MCF 10A (cell line): Measurements from ENCODE around the gene ANKRD23. TPM values are rescaled to one million over a fixed set of nuclear protein-coding genes. Genes with fewer than 3 reads are reported as not detected.
"Not testable (repeated sequence)": the region's sequence is repeated elsewhere in the genome, so short reads cannot be mapped to it uniquely, and the experiment has no call there.

Experiments
- BruUV-seq: library from RNA; stranded (reverse); fragments of 400-500 nt; replicated peaks from 2 replicates; lab custom pipeline; 2021; lab: Mats Ljungman, UMichigan
- CTCF ChIA-PET: fragments of 300-600 bp; sonication (Branson Sonifier 250); formaldehyde crosslinking; extraction: SDS; loops from one replicate; lab custom pipeline; 2021; ENCODE audit warnings: antibody characterized with exemption, inconsistent platforms; lab: Yijun Ruan, JAX
- POLR2A ChIA-PET: fragments of 300-600, 350-650 bp; sonication (Branson Sonifier 250); formaldehyde crosslinking; extraction: SDS; loops from one replicate; lab custom pipeline; 2020; ENCODE audit warnings: antibody characterized with exemption, inconsistent platforms; lab: Yijun Ruan, JAX
- DNase-seq: peaks from one replicate; pipeline ENCODE4 v3.0.0-alpha.2; 2018; ENCODE audit not compliant: unreplicated experiment
- H3K27ac Mint-ChIP-seq: one replicate; pipeline ENCODE4 v1.8.0; 2022; ENCODE audit warnings: mild to moderate bottlenecking, low read depth, mixed read lengths; ENCODE audit not compliant: unreplicated experiment
- H3K27me3 Mint-ChIP-seq: one replicate; pipeline ENCODE4 v1.8.0; 2022; ENCODE audit warnings: mixed read lengths; ENCODE audit not compliant: insufficient read depth, unreplicated experiment
- H3K36me3 Mint-ChIP-seq: one replicate; pipeline ENCODE4 v1.8.0; 2022; ENCODE audit warnings: mild to moderate bottlenecking, moderate library complexity, mixed read lengths; ENCODE audit not compliant: insufficient read depth, unreplicated experiment
- H3K4me1 Mint-ChIP-seq: one replicate; pipeline ENCODE4 v1.8.0; 2022; ENCODE audit warnings: mixed read lengths; ENCODE audit not compliant: insufficient read depth, unreplicated experiment
- H3K4me3 Mint-ChIP-seq: one replicate; pipeline ENCODE4 v1.8.0; 2022; ENCODE audit warnings: mild to moderate bottlenecking, moderate library complexity, mixed read lengths; ENCODE audit not compliant: unreplicated experiment
- H3K9me3 Mint-ChIP-seq: one replicate; pipeline ENCODE4 v1.8.0; 2022; ENCODE audit warnings: mixed read lengths; ENCODE audit not compliant: unreplicated experiment
- intact Hi-C: fragments of 100-400 bp; cut with micrococcal nuclease; formaldehyde crosslinking; loops from 2 replicates; pipeline ENCODE4 v1.14.1; 2022
- total RNA-seq: library from RNA; stranded (reverse); gene quantifications from 2 replicates; pipeline ENCODE4 v1.2.3, GENCODE V29; 2022
- TF ChIP-seq, protein P1 (sequence below): fragments of 200-600 bp; IDR thresholded peaks from one replicate; pipeline ENCODE4 v1.8.0; 2022; ENCODE audit warnings: antibody characterized with exemption, mild to moderate bottlenecking; ENCODE audit not compliant: unreplicated experiment

The ANKRD23 gene
- total RNA-seq, 1 experiment from 2014 or later = 3.4 TPM

DNA sequence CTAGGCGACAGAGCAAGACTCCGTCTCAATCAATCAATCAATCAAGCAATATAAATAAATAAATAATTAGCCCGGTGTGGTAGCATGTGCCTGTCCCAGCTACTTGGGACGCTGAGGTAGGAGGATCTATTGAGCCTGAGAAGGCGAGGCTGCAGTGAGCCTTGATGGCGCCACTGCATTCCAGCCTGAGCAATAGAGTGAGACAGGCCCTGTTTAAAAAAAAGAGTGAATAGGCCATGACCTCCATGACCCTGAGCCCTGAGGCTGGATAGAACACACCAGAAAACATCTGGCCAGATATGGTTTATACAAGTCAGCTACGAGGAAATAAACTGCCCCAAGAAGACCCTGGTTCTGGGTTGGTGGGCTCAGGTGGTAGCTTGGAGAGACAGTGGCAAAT, 46.4 kb upstream of the ANKRD23 start:
- POLR2A ChIA-PET = interaction anchor here (0.7 to 1.0 kb wide), 3 partner anchors 9 to 15 kb away, joined by 3 to 4 read pairs (median 3); no protein-coding TSS in a partner anchor
- intact Hi-C loops = no loop called here
- Mint-ChIP-seq H3K27ac (no peak overlapping the region), H3K9me3 (no peaks in the 10 kb centered on the region), H3K4me1 (peaks cover 29% of the 10 kb centered on the region), H3K27me3 (no peaks in the 10 kb centered on the region), H3K36me3 (no peaks in the 10 kb centered on the region), H3K4me3 (no peak overlapping the region)
- CTCF ChIA-PET = interaction anchor here (0.6 to 1.7 kb wide), 2 partner anchors 60 to 64 kb away, joined by 4 to 6 read pairs; no protein-coding TSS in a partner anchor
- DNase-seq = no peak
- TF ChIP-seq, protein P1, sequence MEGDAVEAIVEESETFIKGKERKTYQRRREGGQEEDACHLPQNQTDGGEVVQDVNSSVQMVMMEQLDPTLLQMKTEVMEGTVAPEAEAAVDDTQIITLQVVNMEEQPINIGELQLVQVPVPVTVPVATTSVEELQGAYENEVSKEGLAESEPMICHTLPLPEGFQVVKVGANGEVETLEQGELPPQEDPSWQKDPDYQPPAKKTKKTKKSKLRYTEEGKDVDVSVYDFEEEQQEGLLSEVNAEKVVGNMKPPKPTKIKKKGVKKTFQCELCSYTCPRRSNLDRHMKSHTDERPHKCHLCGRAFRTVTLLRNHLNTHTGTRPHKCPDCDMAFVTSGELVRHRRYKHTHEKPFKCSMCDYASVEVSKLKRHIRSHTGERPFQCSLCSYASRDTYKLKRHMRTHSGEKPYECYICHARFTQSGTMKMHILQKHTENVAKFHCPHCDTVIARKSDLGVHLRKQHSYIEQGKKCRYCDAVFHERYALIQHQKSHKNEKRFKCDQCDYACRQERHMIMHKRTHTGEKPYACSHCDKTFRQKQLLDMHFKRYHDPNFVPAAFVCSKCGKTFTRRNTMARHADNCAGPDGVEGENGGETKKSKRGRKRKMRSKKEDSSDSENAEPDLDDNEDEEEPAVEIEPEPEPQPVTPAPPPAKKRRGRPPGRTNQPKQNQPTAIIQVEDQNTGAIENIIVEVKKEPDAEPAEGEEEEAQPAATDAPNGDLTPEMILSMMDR = no peak
- BruUV-seq = no TSS peak

DNA sequence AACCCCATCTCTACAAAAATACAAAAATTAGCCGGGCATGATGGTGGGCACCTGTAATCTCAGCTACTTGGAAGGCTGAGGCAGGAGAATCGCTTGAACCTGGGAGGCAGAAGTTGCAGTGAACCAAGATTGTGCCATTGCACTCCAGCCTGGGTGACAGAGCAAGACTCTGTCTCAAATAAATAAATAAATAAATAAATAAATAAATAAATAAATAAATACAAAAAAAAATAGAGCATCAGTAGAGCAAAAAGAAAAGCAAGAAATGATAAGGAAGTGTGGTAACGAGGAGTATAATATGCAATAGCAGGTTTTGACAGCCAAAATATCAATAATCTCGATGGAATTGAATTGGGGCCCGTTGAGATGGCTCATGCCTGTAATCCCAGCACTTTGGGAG, 45.7 kb upstream of the ANKRD23 start:
- intact Hi-C loops, H3K4me3 Mint-ChIP-seq, H3K36me3 Mint-ChIP-seq, H3K27ac Mint-ChIP-seq, H3K27me3 Mint-ChIP-seq, BruUV-seq, H3K9me3 Mint-ChIP-seq, DNase-seq: not testable (repeated sequence)
- H3K4me1 Mint-ChIP-seq = peaks cover 26% of the 10 kb centered on the region
- CTCF ChIA-PET = interaction anchor here (0.6 kb wide), 1 partner anchor 64 kb away, joined by 4 read pairs; no protein-coding TSS in a partner anchor
- POLR2A ChIA-PET = interaction anchor here (0.7 kb wide), 1 partner anchor 13 kb away, joined by 3 read pairs; no protein-coding TSS in a partner anchor

DNA sequence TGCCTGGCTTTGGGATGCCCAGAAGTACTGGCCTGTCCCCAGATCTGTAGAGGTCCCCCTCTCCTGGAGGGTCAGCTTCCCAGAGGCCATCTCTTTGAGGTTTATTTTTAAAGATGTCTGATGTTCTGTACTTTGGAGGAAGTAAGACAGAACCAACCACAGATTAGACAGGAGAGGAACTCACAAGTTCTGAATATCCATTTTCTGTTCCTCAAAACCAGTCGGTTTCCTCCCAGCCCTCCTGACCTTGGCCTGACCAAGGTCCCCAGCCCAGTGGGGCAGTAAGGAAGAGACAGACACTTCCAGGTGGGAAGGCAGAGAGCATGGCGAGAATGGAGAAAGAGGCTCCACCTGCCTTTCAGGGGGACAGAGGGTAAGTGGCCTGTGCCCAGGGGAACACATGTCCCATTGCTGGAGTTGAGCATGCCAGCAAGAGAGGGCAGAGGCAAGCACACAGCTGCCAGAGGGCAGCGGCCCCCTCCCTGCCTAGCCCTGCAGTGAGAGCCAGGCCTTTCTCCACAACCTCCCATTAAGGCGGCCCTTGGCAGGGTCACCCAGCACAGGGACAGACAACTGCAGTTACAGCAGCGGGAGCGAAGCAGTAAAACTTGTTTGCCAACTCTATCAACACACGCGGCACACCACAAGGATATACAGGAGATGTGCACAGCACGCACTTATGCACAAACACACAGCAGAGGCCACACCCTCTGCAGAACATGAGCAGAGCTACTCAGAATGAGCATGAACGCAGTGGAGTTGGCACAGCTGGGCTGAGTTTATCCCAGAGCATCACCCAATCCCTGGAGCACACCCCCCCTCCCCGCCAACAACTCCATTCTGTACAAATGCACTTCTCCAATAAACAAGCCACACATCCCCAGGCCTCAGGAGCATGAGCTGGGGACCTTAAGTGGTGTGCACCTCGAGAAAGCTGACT, 44.5 kb upstream of the ANKRD23 start:
- ChIA-PET CTCF (interaction anchor here (2.1 to 2.2 kb wide), 2 partner anchors 30 to 63 kb away, joined by 6 to 9 read pairs; partner anchors contain the start of gene ANKRD39), POLR2A (interaction anchor here (0.6 kb wide), 1 partner anchor 552 kb away, joined by 4 read pairs; no protein-coding TSS in a partner anchor)
- no peaks in the 10 kb centered on the region for H3K36me3 Mint-ChIP-seq
- H3K4me3 Mint-ChIP-seq = no peak overlapping the region
- no peak overlapping the region for H3K27ac Mint-ChIP-seq
- no peak for DNase-seq
- TF ChIP-seq, protein P1 = no peak
- no peaks in the 10 kb centered on the region for H3K9me3 Mint-ChIP-seq
- BruUV-seq = no TSS peak
- intact Hi-C loops = no loop called here
- no peaks in the 10 kb centered on the region for H3K27me3 Mint-ChIP-seq
- peaks cover 32% of the 10 kb centered on the region for H3K4me1 Mint-ChIP-seq

DNA sequence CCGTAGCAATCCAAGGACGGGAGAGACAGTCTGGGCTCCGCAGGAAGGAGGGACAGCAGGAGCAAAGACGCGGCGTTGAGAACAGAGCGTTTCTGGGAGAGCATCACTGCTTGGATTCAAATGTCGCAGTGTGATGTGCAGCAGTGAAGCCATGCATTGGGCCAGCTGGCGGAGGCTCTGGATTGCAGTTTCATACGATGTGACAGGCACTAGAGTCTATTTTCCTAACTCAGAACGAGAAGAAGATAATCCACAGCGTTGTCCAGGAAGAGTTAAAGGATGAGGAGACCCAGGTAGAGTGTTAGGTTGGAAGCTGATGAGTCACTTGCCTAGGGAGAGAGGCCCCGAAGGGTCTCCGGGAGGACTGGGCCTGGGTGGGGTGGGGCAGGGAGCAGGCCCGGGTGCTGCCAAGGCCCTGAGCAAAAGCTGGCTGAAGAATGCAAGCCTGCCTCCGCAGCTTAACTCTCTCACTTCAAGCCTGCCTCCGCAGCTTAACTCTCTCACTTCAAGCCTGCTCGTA, 43.7 kb upstream of the ANKRD23 start:
- no peak for DNase-seq
- TF ChIP-seq, protein P1 = no peak
- Mint-ChIP-seq H3K9me3 (no peaks in the 10 kb centered on the region), H3K27me3 (no peaks in the 10 kb centered on the region), H3K4me3 (no peak overlapping the region), H3K4me1 (peaks cover 32% of the 10 kb centered on the region), H3K36me3 (no peaks in the 10 kb centered on the region), H3K27ac (peak overlapping the region; percentile 57)
- BruUV-seq = no TSS peak
- CTCF ChIA-PET = interaction anchor here (2.1 to 2.2 kb wide), 2 partner anchors 29 to 64 kb away, joined by 6 to 9 read pairs; partner anchors contain the start of gene ANKRD39
- intact Hi-C loops = no loop called here
- POLR2A ChIA-PET = interaction anchor here (0.6 kb wide), 1 partner anchor 552 kb away, joined by 4 read pairs; no protein-coding TSS in a partner anchor
